Stimulated activated effector memory CD8-positive, alpha-beta T cell treated with anti-CD3 and anti-CD28 coated beads, Interleukin-12 subunit alpha, Interleukin-12 subunit beta, amount 100 ng/mL, for 72 hours (primary cell): ENCODE measurements around the gene BEST1.

Source experiments
- ATAC-seq: fragments of 150-1000 bp; cut with Tn5 transposase; 2 replicates; pipeline ENCODE4 v1.10.0; 2021
- DNase-seq, 2 donors: peaks; one replicate each; pipeline ENCODE4 v3.0.0; 2021 to 2022; ENCODE audit warnings: low spot score in 2 of 2
- H3K27ac Mint-ChIP-seq: one replicate; pipeline ENCODE4 v1.8.0; 2022; ENCODE audit warnings: mild to moderate bottlenecking, mixed read lengths
- H3K36me3 Mint-ChIP-seq: one replicate; pipeline ENCODE4 v1.8.0; 2022; ENCODE audit warnings: mild to moderate bottlenecking, mixed read lengths
- H3K4me1 Mint-ChIP-seq: one replicate; pipeline ENCODE4 v1.8.0; 2022; ENCODE audit warnings: mixed read lengths
- H3K4me3 Mint-ChIP-seq: one replicate; pipeline ENCODE4 v1.8.0; 2022; ENCODE audit warnings: mild to moderate bottlenecking, mixed read lengths
- H3K9me3 Mint-ChIP-seq: one replicate; pipeline ENCODE4 v1.8.0; 2022; ENCODE audit warnings: mixed read lengths

The BEST1 gene

DNA sequence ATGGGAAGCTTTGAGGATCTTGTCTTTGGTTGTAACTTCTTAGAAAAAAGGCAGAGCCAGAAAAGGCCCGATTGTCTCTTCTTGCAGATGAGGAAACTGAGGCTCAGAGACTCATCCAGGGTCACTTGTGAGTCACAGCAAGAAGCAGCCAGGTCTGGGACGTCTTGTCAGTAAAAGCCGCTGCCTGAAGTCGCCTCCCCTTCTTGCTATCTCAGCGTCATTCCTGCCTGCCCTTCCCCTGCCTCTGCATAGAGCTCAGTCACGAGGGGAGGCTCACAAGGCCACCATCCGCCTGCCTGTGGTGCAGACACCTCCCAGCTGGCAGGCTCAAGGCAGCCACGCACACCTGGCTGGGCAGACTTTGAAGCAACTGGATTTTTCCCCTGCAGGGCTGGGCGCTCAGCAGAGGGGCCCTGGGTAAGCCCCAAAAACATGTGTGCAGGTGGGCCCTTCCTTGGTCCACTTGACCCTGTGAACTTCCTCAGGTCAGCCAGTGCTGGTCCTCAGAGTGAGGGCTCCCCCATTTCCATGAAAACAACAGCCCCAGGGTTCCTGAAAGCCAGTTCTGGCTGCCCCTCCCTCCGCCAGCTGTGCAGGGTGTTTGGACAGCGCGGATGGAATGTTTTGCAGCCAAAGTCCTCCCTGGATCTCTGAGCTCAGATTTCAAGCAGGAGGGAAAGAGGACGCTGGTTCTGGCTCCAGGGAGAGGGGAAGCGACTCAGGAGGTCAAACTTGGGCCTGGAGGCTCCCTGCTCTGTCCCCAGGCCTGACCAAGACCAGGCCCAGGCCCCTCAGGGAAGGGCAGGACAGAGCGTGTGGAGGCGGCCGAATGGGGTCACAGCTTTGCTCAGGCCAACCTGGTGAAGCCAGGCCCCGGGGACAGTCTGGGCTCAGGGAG lies 26.7 kb upstream of the BEST1 start:
- Mint-ChIP-seq H3K27ac (no peak overlapping the region), H3K4me1 (peaks cover 1% of the 10 kb centered on the region), H3K4me3 (no peak overlapping the region), H3K36me3 (no peaks in the 10 kb centered on the region), H3K9me3 (no peaks in the 10 kb centered on the region)
- no peak for DNase-seq
- ATAC-seq, result peak; percentile 14

DNA sequence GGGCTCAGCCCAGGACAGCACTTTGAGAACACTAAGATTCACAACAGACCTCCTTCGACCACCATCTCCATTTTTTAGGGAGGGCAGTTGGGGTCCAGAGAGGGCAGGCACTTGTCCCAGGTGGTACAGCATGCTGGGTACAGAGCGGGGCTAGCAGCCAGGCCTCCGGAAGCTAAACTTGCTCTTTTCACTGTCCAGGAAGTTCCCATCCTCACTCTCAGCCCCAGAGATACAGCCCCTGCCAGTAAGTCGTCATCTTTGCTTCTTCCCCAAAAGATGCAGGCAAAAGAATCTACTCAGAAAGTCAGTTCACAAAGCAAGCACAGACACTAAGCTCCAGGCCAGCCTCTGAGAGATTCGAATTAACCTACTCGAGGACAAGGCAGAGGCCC lies 26.1 kb upstream of the BEST1 start:
- Mint-ChIP-seq H3K4me1 (no peaks in the 10 kb centered on the region), H3K4me3 (no peak overlapping the region), H3K9me3 (no peaks in the 10 kb centered on the region), H3K27ac (no peak overlapping the region), H3K36me3 (no peaks in the 10 kb centered on the region)
- ATAC-seq, result no peak
- no peak for DNase-seq

DNA sequence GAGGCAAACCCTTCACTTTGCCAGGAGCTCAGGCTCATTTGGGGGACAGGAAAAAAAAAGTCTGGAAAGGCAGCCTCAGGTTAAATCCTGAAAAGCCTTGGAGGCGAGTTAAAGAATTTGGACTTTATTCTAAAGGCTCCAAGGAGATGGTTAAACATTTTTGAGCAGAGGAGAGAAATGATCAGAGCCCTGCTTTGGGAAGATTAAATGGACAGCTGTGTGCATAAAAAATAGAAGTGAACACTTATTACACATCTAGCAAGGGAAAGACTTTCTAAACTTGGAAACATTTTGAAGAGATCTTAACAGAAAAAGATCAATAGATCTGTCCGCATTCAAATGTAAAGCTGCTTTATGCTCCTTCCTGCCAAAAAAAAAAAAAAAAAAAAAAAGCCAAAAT lies 24.4 kb upstream of the BEST1 start:
- ATAC-seq (no peak), DNase-seq (no peak)
- no peaks in the 10 kb centered on the region for H3K9me3 Mint-ChIP-seq
- no peaks in the 10 kb centered on the region for H3K36me3 Mint-ChIP-seq
- no peaks in the 10 kb centered on the region for H3K4me1 Mint-ChIP-seq
- no peak overlapping the region for H3K4me3 Mint-ChIP-seq
- no peak overlapping the region for H3K27ac Mint-ChIP-seq

DNA sequence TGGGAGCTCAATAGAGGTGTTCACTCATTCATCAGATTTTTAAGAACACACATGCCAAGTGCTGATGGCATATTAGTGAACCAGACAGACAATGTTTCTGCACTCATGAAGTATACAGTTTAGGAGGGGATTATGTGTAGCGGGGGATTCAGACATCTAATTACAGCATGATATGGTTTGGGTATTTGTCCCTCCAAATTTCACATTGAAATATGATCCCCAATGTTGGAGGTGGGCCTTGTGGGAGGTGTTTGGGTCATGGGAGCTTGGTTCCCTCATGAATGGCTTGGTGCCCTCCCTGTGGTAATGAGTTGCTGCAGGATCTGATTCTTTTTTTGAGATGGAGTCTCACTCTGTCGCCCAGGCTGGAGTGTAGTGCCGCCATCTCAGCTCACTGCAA lies 23.9 kb upstream of the BEST1 start:
- Mint-ChIP-seq H3K36me3 (no peaks in the 10 kb centered on the region), H3K27ac (no peak overlapping the region), H3K4me1 (no peaks in the 10 kb centered on the region), H3K9me3 (no peaks in the 10 kb centered on the region), H3K4me3 (no peak overlapping the region)
- ATAC-seq (no peak), DNase-seq (no peak)

DNA sequence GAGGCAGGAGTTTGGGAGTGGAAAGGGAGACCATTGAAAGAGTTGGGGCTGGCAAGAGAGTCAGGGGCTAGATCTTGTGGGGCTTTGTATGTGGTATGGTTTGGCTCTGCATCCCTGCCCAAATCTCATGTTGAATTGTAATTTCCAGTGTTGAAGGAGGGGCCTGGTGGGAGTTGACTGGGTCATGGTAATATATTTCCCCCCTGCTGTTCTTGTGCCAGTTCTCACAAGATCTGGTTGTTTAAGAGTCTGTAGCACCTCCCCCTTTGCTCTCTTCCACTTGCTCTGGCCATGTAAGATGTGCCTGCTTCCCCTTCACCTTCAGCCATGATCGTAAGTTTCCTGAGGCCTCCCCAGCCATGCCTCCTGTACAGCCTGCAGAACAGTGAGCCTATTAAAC lies 22.6 kb upstream of the BEST1 start:
- no peaks in the 10 kb centered on the region for H3K4me1 Mint-ChIP-seq
- no peak overlapping the region for H3K27ac Mint-ChIP-seq
- ATAC-seq, result no peak
- H3K9me3 Mint-ChIP-seq, result no peaks in the 10 kb centered on the region
- DNase-seq, result no peak
- H3K36me3 Mint-ChIP-seq, result no peaks in the 10 kb centered on the region
- no peak overlapping the region for H3K4me3 Mint-ChIP-seq

DNA sequence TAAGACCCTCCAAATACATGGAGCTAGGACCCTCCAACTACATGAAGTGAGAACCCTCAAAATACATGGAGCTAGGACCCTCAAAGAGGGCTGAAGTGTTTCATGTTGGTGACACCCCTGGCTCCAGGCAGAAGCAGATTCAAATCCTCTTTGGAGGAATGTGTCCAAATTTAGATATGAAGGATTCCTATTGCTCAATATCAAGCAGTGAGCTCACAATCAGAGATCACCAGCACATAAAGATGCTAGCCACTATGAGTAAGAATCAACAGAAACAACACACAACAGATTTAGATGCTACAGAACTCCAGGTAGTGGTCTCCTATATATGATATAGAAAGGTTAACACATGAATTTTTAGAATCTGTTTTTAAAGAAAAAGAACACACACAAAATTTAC lies 21.5 kb upstream of the BEST1 start:
- no peak for DNase-seq
- Mint-ChIP-seq H3K9me3 (peaks cover 2% of the 10 kb centered on the region), H3K4me3 (no peak overlapping the region), H3K36me3 (no peaks in the 10 kb centered on the region), H3K4me1 (no peaks in the 10 kb centered on the region), H3K27ac (no peak overlapping the region)
- no peak for ATAC-seq

DNA sequence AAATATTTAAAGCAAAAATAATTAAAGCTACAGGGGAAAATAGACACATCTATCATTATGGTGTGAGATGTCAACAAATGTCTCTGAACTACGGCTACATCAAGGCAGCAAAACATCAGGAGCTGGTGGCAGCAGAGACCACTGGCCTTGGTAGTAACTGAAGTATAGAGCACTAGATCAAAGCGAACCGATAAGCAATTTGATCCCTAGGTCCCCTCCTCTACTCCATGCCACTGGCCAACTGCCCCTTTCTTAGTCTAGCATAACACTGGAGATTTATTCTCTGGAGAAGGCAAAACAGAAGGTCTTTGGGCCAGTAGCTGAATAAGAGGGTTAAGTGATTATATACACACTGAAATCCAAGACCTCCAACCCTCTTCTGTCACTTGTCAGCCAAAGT lies 19.2 kb upstream of the BEST1 start:
- no peak for DNase-seq
- Mint-ChIP-seq H3K36me3 (no peaks in the 10 kb centered on the region), H3K4me1 (no peaks in the 10 kb centered on the region), H3K4me3 (no peak overlapping the region), H3K9me3 (peaks cover 5% of the 10 kb centered on the region), H3K27ac (no peak overlapping the region)
- no peak for ATAC-seq

DNA sequence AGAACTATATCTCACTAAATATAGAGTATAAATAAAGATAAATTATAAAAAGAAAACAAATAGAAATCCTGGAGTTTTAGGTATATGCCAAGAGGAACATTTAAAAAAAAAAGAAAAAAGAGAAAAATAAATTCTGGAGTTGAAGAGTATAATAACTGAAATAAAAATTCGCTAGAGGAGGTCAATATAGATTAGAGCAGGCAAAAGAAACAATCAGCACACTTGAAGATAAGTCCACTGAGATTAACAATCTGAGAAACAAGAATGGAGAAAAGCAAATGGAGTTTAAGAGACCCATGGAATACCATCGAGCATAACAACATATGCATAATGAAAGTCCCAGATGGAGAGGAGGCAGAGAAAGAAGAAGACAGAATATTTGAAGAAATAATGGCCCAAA lies 14.3 kb upstream of the BEST1 start:
- Mint-ChIP-seq H3K4me1 (no peaks in the 10 kb centered on the region), H3K4me3 (no peak overlapping the region), H3K27ac (no peak overlapping the region), H3K36me3 (no peaks in the 10 kb centered on the region), H3K9me3 (peaks cover 7% of the 10 kb centered on the region)
- no peak for ATAC-seq
- DNase-seq, result no peak

DNA sequence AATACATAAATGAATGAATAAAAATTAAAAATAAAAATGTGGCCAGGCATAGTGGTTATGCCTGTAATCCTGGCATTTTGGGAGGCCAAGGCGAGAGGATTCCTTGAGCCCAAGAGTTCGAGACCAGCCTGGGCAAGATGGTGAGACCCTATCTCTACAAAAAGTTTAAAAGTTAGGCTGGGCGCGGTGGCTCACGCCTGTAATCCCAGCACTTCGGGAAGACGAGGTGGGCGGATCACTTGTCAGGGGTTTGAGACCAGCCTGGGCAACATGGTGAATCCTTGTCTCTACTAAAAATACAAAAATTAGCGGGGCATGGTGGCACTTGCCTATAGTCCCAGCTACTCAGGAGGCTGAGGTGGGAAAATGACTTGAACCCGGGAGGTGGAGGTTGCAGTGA lies 9.7 kb upstream of the BEST1 start:
- no peaks in the 10 kb centered on the region for H3K4me1 Mint-ChIP-seq
- H3K4me3 Mint-ChIP-seq, result no peak overlapping the region
- ATAC-seq, result no peak
- H3K36me3 Mint-ChIP-seq, result no peaks in the 10 kb centered on the region
- DNase-seq, result no peak
- peaks cover 5% of the 10 kb centered on the region for H3K9me3 Mint-ChIP-seq
- no peak overlapping the region for H3K27ac Mint-ChIP-seq

DNA sequence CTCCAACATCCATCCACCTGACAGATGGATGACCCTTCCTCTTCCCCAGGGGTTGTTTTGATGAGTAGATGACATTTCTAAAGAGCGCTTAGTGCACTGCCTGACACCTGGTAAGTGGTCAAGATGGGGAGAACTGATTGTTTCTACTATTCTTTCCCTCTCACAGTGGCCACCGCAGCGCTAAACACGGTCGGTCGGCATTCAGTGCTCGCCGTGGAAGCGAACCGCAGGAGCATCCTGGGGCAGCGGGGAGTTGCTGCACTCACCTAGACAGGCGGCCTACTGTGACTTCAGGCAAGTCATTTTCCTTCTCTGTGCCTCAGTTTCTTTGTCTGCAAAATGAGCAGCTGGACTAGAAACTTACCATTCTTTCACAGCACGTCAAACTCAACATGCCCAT lies 5.0 kb upstream of the BEST1 start:
- no peak for DNase-seq
- H3K9me3 Mint-ChIP-seq, result no peaks in the 10 kb centered on the region
- no peak for ATAC-seq

DNA sequence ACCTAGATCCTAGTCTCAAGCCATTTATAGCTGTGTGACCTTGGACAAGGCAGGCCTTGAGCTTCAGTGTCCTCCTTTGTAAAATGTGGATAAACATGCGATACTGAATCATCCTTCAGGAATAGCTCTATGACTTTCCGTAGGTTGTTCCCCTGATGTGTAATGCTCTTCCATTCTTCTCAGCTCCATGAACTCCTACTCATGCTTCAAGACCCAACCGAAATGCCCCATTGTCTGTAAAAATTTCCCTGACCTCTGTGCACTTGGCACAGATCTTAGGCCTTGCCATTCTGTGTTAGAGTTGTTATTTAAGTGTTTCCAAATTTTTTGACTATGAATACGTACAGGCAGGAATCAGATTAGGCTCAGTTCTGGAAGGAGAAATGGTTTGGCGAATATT lies 3.3 kb upstream of the BEST1 start:
- ATAC-seq (no peak), DNase-seq (no peak)
- Mint-ChIP-seq H3K4me3 (no peak overlapping the region), H3K4me1 (no peaks in the 10 kb centered on the region), H3K9me3 (no peaks in the 10 kb centered on the region), H3K27ac (no peak overlapping the region), H3K36me3 (no peaks in the 10 kb centered on the region)

More for the DNA sequence above, 5.0 kb upstream of the BEST1 start:
- H3K4me1 Mint-ChIP-seq, result no peaks in the 10 kb centered on the region
- no peaks in the 10 kb centered on the region for H3K36me3 Mint-ChIP-seq
- H3K4me3 Mint-ChIP-seq, result no peak overlapping the region
- no peak overlapping the region for H3K27ac Mint-ChIP-seq

DNA sequence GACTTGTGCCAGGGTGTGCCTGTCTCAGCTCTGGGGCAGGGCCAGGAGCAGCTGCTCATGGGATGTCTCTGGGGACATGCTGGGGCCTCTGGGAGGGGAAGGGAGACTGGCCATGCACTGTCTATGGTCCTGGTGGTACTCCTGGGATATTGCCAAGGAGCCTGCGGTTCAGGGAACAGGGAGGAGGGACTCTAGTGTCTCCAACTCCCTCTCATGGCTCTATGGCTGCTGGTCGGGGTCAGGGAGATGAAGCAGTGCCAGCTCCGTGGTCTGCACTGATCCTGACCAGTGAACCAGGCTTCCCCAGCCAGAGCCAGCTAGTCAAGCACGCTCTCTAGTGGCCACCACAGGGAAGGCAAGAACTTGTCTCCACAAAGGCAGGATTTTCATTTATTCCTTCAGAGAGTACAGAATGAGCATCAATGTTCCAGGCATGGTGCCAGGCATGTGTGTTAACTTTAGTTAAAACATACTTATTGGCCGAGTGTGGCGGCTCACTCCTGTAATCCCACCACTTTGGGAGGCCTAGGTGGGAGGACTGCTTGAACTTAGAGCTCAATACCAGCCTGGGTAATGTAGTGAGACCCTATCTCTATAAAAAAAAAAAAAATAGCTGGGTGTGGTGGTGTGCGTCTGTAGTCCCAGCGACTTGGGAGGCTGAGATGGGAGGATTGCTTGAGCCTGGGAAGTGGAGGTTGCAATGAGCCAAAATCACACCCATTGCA lies 2.5 kb upstream of the BEST1 start:
- no peaks in the 10 kb centered on the region for H3K9me3 Mint-ChIP-seq
- DNase-seq (peak; percentile 42 to 74), ATAC-seq (peak; percentile 75)
- H3K4me1 Mint-ChIP-seq, result no peaks in the 10 kb centered on the region
- no peaks in the 10 kb centered on the region for H3K36me3 Mint-ChIP-seq
- no peak overlapping the region for H3K4me3 Mint-ChIP-seq
- no peak overlapping the region for H3K27ac Mint-ChIP-seq

DNA sequence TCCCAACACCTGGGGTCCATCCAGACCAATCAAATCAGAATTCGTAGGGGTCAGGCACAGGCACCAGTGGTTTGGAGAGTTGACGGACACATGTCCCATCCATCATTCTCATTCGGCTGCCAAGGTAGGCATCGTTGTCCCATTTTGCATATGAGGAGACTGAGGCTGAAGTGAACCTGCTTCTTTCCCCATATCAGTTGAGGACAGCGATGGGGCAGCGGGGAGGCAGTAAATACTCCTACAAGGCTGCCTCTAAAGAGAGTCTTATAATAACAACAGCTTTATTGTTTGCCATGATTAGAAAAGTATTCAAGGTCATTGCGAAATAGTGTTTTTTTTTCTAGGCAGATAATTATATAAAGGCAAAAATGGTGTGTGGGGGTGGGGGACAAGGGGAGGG lies 1.6 kb upstream of the BEST1 start:
- no peaks in the 10 kb centered on the region for H3K4me1 Mint-ChIP-seq
- no peaks in the 10 kb centered on the region for H3K36me3 Mint-ChIP-seq
- H3K4me3 Mint-ChIP-seq, result no peak overlapping the region
- no peaks in the 10 kb centered on the region for H3K9me3 Mint-ChIP-seq
- ATAC-seq (no peak), DNase-seq (no peak)
- no peak overlapping the region for H3K27ac Mint-ChIP-seq

DNA sequence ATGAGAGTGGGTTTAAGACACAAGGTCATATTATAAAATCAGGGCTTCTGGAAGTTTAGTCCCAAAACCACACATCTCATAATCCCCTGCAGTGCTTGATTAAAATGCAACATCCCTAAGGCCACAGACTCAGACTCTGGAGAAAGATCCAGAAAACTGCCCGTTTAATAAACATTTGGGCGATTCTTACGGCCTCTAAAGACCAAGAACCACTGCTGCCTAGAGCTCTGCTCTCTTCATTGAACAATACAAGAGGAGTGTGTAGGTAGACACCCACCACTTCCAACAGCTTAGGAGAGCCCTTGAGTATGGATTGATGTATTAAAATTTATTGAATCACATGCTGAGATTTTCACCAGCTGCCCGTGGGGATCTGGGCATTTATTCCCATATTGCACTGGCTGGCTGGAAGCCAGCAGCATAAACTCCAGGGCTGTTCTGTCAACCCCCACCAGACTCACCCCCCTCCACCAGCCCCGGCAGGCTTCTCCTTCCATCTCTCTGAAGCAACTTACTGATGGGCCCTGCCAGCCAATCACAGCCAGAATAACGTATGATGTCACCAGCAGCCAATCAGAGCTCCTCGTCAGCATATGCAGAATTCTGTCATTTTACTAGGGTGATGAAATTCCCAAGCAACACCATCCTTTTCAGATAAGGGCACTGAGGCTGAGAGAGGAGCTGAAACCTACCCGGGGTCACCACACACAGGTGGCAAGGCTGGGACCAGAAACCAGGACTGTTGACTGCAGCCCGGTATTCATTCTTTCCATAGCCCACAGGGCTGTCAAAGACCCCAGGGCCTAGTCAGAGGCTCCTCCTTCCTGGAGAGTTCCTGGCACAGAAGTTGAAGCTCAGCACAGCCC lies 749 bp upstream of the BEST1 start:
- ATAC-seq, result peak; percentile 35

DNA sequence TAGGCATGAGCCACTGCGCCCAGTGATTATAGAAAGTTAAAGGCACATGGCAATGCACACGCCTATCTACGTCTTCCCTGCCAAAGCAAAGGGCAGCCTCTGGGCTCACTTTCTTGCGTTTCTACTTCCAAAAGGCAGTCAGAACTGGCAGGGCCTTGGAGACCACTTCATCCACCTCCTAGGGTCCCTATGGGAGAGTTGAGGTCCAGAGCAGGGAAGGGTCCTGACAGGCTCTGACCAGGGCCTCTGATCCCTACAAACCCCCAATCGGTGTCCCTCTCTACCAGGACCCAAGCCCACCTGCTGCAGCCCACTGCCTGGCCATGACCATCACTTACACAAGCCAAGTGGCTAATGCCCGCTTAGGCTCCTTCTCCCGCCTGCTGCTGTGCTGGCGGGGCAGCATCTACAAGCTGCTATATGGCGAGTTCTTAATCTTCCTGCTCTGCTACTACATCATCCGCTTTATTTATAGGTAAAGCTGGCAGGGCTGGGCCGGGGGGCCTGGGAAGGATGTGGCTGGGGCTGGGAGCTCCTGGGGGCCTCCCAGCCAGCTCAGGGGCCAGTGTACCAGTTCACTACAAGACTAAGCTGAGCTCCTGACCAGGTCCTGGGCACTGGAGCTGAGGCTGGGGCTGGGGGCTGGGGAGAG lies 1.5 kb downstream of the BEST1 start:
- Mint-ChIP-seq H3K4me3 (no peak overlapping the region), H3K36me3 (no peaks in the 10 kb centered on the region), H3K27ac (no peak overlapping the region), H3K9me3 (no peaks in the 10 kb centered on the region), H3K4me1 (no peaks in the 10 kb centered on the region)
- ATAC-seq, result no peak
- no peak for DNase-seq

More for the DNA sequence above, 749 bp upstream of the BEST1 start:
- Mint-ChIP-seq H3K4me3 (no peak overlapping the region), H3K36me3 (no peaks in the 10 kb centered on the region), H3K27ac (no peak overlapping the region), H3K4me1 (no peaks in the 10 kb centered on the region), H3K9me3 (no peaks in the 10 kb centered on the region)
- no peak for DNase-seq
